ENCODE data around the gene UBE2E2. TPM values are rescaled to one million over a fixed set of nuclear protein-coding genes. Genes with fewer than 3 reads are reported as not detected.

Gene UBE2E2
- total and polyA plus RNA-seq, 2 of the 13 experiments (the other 11 are each of a cell fraction or from before 2014, with no cell fraction given) = 0.77 to 1.5 TPM

GRCh38 chr3:23395115-23395514 lies 192.0 kb downstream of the UBE2E2 start:
- intact Hi-C loops (cut with micrococcal nuclease; ENCODE audit: unreplicated experiment) = no loop called here
- in situ Hi-C loops (cut with HindIII; ENCODE audit: extremely low pct_ligation_motif_present, low pct_unique_long_range_greater_than_20kb) = no loop called here
- H3K36me3 ChIP-seq (replicated peaks in 1 of 2; ENCODE audit: control insufficient read depth in 1 of 2, insufficient read depth in 2 of 2, low read length in 2 of 2) = no peaks in the 10 kb centered on the region
- H3K27me3 ChIP-seq (ENCODE audit: control insufficient read depth in 1 of 2, insufficient read depth in 2 of 2, low read length in 2 of 2) = no peaks in the 10 kb centered on the region
- FAIRE-seq (no peak), DNase-seq (ENCODE audit: low spot score) (no peak), ATAC-seq (no peak)
- no peak overlapping the region for H3K27ac ChIP-seq (ENCODE audit: extremely low read length, insufficient read depth, low read length)
- WGBS (ENCODE audit: low lambda C conversion rate) = 35% methylated on average over 4 of the region's 4 CpGs
- H3K4me2 ChIP-seq (ENCODE audit: low read depth, low read length) = no peak overlapping the region
- H2AFZ ChIP-seq (ENCODE audit: low read length) = no peak overlapping the region
- H3K9me3 ChIP-seq (ENCODE audit: low read length) = no peaks in the 10 kb centered on the region
- ChIA-PET CTCF (ENCODE audit: low intra/inter-chr PET ratio, low total read pairs) (no interaction called here), POLR2A (no interaction called here)
- no peaks in the 10 kb centered on the region for H3K4me1 ChIP-seq (ENCODE audit: insufficient read depth, low read length)
- H3K9ac ChIP-seq (ENCODE audit: insufficient read depth, low read depth, low read length) = no peak overlapping the region
- BruUV-seq (replicated peaks) = no TSS peak
- no peak overlapping the region for H3K4me3 ChIP-seq (replicated peaks in 1 of 3; ENCODE audit: insufficient read depth in 1 of 3, low read depth in 2 of 3, low read length in 3 of 3)
- no peaks in the 10 kb centered on the region for H3K79me2 ChIP-seq (ENCODE audit: insufficient read depth, low read length)
- no peaks in the 10 kb centered on the region for H4K20me1 ChIP-seq (ENCODE audit: insufficient read depth, low read length)
- TF ChIP-seq SALL1 (CRISPR knock-in tag; IDR thresholded peaks at IDR 0.05) (no peak), ZNF709 (CRISPR knock-in tag; IDR thresholded peaks at IDR 0.05) (no peak), CBX1 (IDR thresholded peaks at IDR 0.05; ENCODE audit: low read depth) (no peak), ATAD3A (CRISPR knock-in tag; IDR thresholded peaks at IDR 0.05) (no peak), ARHGAP35 (CRISPR knock-in tag; IDR thresholded peaks at IDR 0.05; ENCODE audit: borderline replicate concordance) (no peak), PHF8 (CRISPR knock-in tag; IDR thresholded peaks at IDR 0.05) (no peak), ZNF678 (CRISPR knock-in tag; IDR thresholded peaks at IDR 0.05) (no peak), ZNF749 (CRISPR knock-in tag; IDR thresholded peaks at IDR 0.05; ENCODE audit: borderline replicate concordance) (no peak), AKNA (CRISPR knock-in tag; IDR thresholded peaks at IDR 0.05; ENCODE audit: borderline replicate concordance) (no peak), ZNF629 (CRISPR knock-in tag; conservative IDR thresholded peaks at IDR 0.05) (no peak), RNF219 (CRISPR knock-in tag; IDR thresholded peaks at IDR 0.05) (no peak), ZNF234 (CRISPR knock-in tag; conservative IDR thresholded peaks at IDR 0.05) (no peak)
- TF ChIP-seq, protein P1, sequence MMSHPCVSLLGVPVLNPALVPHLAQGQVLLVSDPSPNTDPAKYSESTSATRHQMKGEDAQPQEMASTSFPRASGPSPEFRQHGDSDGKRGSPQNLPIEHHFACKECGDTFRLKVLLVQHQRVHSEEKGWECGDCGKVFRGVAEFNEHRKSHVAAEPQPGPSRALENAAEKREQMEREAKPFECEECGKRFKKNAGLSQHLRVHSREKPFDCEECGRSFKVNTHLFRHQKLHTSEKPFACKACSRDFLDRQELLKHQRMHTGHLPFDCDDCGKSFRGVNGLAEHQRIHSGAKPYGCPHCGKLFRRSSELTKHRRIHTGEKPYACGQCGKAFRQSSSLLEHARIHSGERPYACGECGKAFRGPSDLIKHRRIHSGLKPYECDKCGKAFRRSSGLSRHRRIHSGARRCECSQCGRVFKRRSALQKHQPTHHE (CRISPR knock-in tag; IDR thresholded peaks at IDR 0.05; ENCODE audit: borderline replicate concordance) = no peak

All from HepG2 (cell line).